ENCODE measurements around the gene NKTR. TPM values are rescaled to one million over a fixed set of nuclear protein-coding genes. Genes with fewer than 3 reads are reported as not detected.

Gene NKTR
- total RNA-seq, 1 experiment from 2014 or later: 9.4 TPM

- DNase-seq (ENCODE audit: low read depth): no peak
These were observed 93.9 kb downstream of the NKTR start for GRCh38 chr3:42694366-42694765.

GRCh38 chr3:42696356-42697288 is 96.1 kb downstream of the NKTR start:
- DNase-seq (ENCODE audit: low read depth): no peak

GRCh38 chr3:42697289-42698051 is 97.0 kb downstream of the NKTR start:
- no peak for DNase-seq (ENCODE audit: low read depth)

Other genes starting within 250 kb of the NKTR start
- not detected in 2 replicates for gene LYZL4, start 190.1 kb upstream of the NKTR start, total RNA-seq (2014; rRNA removed; shearing (Covaris generic))
- gene VIPR1, start 98.0 kb upstream of the NKTR start, total RNA-seq (2014; rRNA removed; shearing (Covaris generic)): 0.12 and 0.15 TPM in 2 replicates
- 47.3 and 57.7 TPM in 2 replicates for gene SEC22C, start 18.7 kb upstream of the NKTR start, total RNA-seq (2014; rRNA removed; shearing (Covaris generic))
- 34.6 and 35.1 TPM in 2 replicates for gene SS18L2, start 9.8 kb upstream of the NKTR start, total RNA-seq (2014; rRNA removed; shearing (Covaris generic))
- gene ZBTB47, start 53.0 kb downstream of the NKTR start, total RNA-seq (2014; rRNA removed; shearing (Covaris generic)): 5.0 and 5.5 TPM in 2 replicates
- gene KLHL40, start 84.9 kb downstream of the NKTR start, total RNA-seq (2014; rRNA removed; shearing (Covaris generic)): not detected in 2 replicates
- gene HHATL, start 102.1 kb downstream of the NKTR start, total RNA-seq (2014; rRNA removed; shearing (Covaris generic)): not detected in 2 replicates
- gene CCDC13, start 172.6 kb downstream of the NKTR start, total RNA-seq (2014; rRNA removed; shearing (Covaris generic)): 0.62 TPM in 1 of 2 replicates, not detected in the other
- gene HIGD1A, start 203.8 kb downstream of the NKTR start, total RNA-seq (2014; rRNA removed; shearing (Covaris generic)): 138 and 163 TPM in 2 replicates
- 0.02 TPM in 1 of 2 replicates, not detected in the other for gene ACKR2, start 208.8 kb downstream of the NKTR start, total RNA-seq (2014; rRNA removed; shearing (Covaris generic))